Measurements from ENCODE around the gene MS4A8. TPM values are rescaled to one million over a fixed set of nuclear protein-coding genes. Genes with fewer than 3 reads are reported as not detected.
"Not testable (repeated sequence)": the region's sequence is repeated elsewhere in the genome, so short reads cannot be mapped to it uniquely, and the experiment has no call there.

The MS4A8 gene
- total RNA-seq, 1 experiment from 2014 or later: not detected

- no peak for DNase-seq (ENCODE audit: low spot score)
Measured at GRCh38 chr11:60725592-60725991, 26.2 kb downstream of the MS4A8 start.

- no peak for DNase-seq (ENCODE audit: low spot score)
Measured at GRCh38 chr11:60731586-60731985, 32.2 kb downstream of the MS4A8 start.

- no peak for DNase-seq (ENCODE audit: low spot score)
Measured at GRCh38 chr11:60734279-60734678, 34.9 kb downstream of the MS4A8 start.

DNA sequence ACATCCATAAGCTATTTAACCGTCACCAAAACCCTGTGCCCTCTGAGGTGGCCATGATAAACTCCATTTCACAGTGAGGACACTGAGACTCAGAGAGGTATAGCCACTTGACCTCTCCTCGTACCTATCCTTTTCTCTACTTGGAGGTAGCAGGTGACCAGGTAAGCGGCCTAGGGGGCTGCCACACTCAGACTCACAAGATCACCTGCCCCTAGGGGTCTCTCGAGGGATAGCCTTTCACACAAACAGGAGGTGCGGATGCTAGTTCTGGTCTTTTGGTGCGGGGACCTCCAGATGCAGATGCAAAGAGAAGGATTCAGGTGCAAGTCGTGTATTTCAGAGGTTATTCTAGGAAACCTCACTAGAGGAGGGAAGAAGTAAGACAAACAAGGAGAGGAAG is 39.7 kb downstream of the MS4A8 start:
- no peak for DNase-seq (ENCODE audit: low spot score)

- no peak for DNase-seq (ENCODE audit: low spot score)
Measured at GRCh38 chr11:60740573-60740972, 41.2 kb downstream of the MS4A8 start.

- no peak for DNase-seq (ENCODE audit: low spot score)
Measured at GRCh38 chr11:60741421-60741820, 42.0 kb downstream of the MS4A8 start.

- no peak for DNase-seq (ENCODE audit: low spot score)
Measured at GRCh38 chr11:60743058-60743457, 43.6 kb downstream of the MS4A8 start.

DNA sequence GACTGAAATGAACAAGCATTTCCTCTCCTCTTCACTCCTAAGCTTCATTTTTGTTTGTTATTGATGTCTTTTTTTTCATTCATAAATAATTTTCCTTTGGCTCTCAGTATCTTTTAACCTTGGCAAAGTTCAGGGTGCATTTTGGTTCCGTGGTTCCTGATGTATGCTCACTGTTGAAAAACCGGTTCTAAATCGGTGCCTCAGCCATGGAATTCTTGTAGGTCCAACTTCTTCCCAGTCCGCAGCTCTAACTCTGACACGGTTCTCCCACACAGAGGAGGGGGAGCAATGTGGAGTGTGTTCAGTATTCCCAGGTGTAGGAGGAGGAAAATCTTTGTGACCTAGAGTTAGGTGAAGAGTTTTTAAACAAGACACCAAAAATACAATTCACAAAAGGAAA is 44.7 kb downstream of the MS4A8 start:
- no peak for DNase-seq (ENCODE audit: low spot score)

DNA sequence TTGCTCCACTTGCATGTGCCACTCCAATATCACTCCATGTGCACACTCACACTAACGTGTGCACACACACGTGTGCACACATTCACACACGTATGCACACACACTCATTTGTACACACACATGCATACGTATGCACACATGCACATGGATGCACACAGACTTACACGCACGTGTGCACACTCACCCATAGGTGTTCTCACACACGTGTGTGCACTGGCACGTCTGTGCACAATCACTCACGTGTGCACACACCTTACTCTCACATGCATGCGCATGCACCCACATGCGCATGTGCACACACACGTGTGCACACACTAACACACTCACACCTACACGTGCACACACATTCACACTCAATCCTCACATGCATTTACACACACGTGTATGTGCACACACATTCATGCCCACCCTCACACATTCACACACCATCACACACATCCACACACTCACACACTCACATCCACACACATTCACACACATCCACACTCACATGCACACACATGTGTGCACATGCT is 48.0 kb downstream of the MS4A8 start:
- no peak for DNase-seq (ENCODE audit: low spot score)

DNA sequence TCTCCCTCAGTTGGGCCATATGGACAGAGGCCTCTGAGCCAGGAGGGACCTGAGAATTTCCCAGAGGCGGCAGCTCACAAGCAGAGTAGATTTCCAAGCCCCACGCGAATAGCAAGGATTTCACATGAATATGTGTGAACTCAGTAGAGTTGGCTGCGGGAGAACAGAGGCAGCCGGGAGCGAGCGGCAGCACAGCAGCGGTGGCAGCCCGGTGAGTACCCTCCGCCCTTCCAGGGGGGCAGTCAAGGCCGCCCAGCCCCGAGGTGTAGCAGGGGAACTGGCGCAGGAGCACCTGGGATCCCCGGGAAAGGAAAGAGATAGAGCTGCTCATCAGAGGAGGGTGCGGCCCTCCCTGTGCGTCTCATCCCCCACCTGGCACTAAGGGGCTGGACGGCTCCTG is 48.8 kb downstream of the MS4A8 start:
- DNase-seq (ENCODE audit: low spot score): no peak

DNA sequence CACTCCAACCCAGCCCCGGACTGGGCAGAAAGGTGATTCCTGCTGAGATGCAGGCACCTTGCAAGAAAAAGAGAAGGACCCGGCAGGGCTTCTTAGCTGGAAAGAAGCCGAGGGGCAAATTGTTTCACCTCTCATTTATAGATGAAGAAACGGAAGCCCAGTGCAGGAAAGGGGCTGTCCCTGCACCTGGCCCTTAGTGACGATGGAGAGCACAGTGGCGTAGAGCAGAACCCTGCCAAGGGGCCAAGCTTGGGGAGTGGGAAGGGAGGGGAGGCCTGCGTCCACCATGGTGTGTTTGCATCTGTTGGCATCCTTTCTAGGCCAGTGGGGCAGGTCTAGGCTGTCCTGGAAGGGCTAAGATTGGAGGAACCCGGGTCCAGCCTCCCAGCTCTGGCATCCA is 49.4 kb downstream of the MS4A8 start:
- no peak for DNase-seq (ENCODE audit: low spot score)

DNA sequence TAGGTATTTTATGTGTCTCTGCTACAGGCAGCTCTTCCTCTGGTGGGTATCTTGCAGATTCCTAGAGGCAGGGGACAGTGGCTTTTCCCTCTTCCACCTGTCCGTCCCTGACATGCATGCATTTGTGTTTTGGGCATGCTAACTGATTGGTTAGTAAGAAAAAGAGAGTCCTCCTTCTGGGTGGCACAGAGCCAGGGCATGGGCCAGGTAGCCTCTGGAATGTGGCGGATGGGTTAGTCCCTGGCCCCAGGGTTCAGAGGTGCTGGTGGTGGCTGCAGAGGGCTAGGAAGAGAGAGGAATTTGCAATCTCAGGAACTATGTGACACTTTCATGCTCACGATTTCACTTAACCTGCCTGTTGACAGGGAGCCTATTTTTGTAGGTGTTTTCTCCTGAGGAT is 51.5 kb downstream of the MS4A8 start:
- DNase-seq (ENCODE audit: low spot score): no peak

DNA sequence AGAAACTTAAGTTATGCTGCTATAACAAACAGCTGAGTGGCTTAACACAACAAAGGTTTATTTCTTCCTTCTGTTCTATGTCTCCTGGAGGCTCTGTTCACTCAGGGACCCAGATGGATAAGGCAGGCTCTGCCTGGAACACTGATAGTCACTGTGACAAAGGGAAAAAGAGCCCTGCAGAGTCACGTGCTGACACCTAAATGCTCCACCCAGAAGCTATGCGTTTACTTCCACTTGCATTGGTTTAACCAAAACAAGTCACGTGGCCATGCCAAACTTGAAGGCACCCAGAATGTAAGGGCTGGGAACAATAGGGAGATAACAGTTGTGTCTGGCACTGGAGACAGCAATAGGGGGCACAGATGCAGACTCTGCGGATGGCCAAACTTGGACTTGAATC is 53.9 kb downstream of the MS4A8 start:
- no peak for DNase-seq (ENCODE audit: low spot score)

- no peak for DNase-seq (ENCODE audit: low spot score)
Measured at GRCh38 chr11:60754887-60755286, 55.5 kb downstream of the MS4A8 start.

GRCh38 chr11:60756307-60757032 is 57.1 kb downstream of the MS4A8 start, which contains the start of gene MS4A15:
MS4A15 (plus strand) TSS chr11:60756867; CDS start chr11:60763734, 6,867 bp downstream.
- peak; percentile 42 for DNase-seq (ENCODE audit: low spot score)

DNA sequence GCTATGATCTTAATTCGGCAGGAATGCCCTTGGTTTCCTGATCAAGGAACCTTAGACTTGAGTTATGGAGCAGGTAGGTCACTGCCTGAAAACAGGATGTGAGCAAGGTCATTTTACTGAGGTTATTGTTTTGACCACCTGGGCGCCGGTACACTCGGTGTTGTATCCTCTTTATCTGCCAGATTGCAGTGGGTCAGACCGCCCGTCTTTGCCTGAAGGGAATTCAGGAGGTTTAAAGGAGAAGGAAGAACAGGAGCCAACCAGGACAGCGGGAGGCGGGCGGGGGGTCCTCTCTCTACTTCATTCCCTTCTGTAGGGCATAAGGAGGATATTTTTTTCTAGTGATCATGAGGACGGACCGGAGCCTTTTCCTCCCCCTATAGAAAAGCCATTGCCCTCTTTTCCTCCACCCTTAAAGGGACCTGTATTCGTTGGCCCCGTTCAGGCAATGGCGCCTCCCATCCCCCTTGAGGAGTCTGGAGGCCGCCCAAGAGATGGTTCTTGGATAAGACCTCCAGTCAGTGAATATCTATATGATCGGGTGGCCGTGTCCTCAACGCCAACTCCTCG is 57.9 kb downstream of the MS4A8 start:
- DNase-seq (ENCODE audit: low spot score): no peak

- not testable (repeated sequence) for DNase-seq (ENCODE audit: low spot score)
Measured at GRCh38 chr11:60758671-60759070, 59.3 kb downstream of the MS4A8 start.

DNA sequence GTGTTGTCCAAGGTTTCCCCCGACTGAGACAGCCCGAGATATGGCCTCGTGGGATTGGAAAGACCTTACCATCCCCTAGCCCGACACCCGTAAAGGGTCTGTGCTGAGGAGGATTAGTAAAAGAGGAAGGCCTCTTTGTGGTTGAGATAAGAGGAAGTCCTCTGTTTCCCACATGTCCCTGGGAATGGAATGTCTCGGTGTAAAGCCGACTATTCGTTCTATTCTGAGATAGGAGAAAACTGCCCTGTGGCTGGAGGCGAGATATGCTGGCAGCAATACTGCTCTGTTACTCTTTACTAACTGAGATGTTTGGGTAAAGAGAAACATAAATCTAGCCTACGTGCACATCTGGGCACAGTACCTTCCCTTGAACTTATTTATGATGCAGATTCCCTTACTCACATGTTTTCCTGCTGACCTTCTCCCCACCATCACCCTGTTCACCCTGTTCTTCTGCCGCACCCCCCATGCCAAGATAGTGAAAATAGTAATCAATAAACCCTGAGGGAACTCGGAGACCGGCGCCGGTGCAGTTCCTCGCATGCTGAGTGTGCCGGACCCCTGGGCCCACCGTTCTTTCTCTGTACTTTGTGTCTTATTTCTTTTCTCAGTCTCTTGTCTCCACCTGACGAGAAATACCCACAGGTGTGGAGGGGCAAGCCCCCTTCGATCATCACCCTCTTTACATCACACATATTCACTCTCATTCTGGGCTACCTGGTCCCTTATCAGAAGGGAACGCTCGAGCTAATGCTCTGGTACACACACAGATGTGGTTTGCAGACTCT is 60.2 kb downstream of the MS4A8 start:
- not testable (repeated sequence) for DNase-seq (ENCODE audit: low spot score)

- DNase-seq (ENCODE audit: low spot score): no peak
Measured at GRCh38 chr11:60761436-60762190, 62.2 kb downstream of the MS4A8 start.

- DNase-seq (ENCODE audit: low spot score): no peak
Measured at GRCh38 chr11:60762851-60763691, 63.7 kb downstream of the MS4A8 start.
